Peyer's patch (tissue), 4 donors: ENCODE data around the gene MERTK. TPM values are rescaled to one million over a fixed set of nuclear protein-coding genes. Genes with fewer than 3 reads are reported as not detected.

ENCODE experiments used
- DNase-seq, 3 donors: peaks; one replicate each; pipeline ENCODE4 v3.0.0-alpha.2; 2017 to 2019
- H3K27ac ChIP-seq, 4 donors: fragments of 200-600 bp; sonication (generic); one replicate each; pipeline ENCODE4 v1.5.1; 2016 to 2019
- H3K27me3 ChIP-seq, 2 donors: fragments of 200-600 bp; sonication (generic); one replicate each; pipeline ENCODE4 v1.5.1; 2019
- H3K36me3 ChIP-seq, 3 donors: fragments of 200-600 bp; sonication (generic); one replicate each; pipeline ENCODE4 v1.5.1; 2016 to 2019
- H3K4me1 ChIP-seq, 4 donors: fragments of 200-600 bp; sonication (generic); one replicate each; pipeline ENCODE4 v1.5.1; 2016 to 2019
- H3K4me3 ChIP-seq, 4 donors: fragments of 200-600 bp; sonication (generic); 1 replicate in 3 of 4; 2 replicates in 1 of 4; pipeline ENCODE4 v1.5.1; 2016 to 2019; ENCODE audit warnings: mild to moderate bottlenecking in 1 of 4
- H3K9me3 ChIP-seq, 4 donors: fragments of 200-600 bp; sonication (generic); one replicate each; pipeline ENCODE4 v1.5.1; 2016 to 2019; ENCODE audit warnings: mild to moderate bottlenecking in 1 of 4
- CTCF ChIP-seq, 6 experiments: fragments of 450-650 bp in 4 of 6; fragments of 200-600 bp in 2 of 6; sonication (generic) in 1 of 6; IDR thresholded peaks; one replicate each; pipeline ENCODE4 v1.5.1; 2017 to 2019; ENCODE audit warnings: antibody characterized with exemption in 6 of 6, mild to moderate bottlenecking in 3 of 6, moderate library complexity in 1 of 6
- POLR2A ChIP-seq, 2 donors: fragments of 450-650 bp; IDR thresholded peaks; one replicate each; pipeline ENCODE4 v1.5.1; 2017; ENCODE audit warnings: antibody characterized with exemption in 2 of 2, mild to moderate bottlenecking in 2 of 2, moderate library complexity in 2 of 2
- total RNA-seq, 4 donors: library from RNA; depleted of rRNA; stranded (reverse); fragments of >200 nt; gene quantifications; one replicate each; pipeline ENCODE4 v1.1.0, GENCODE V29; 2016

Gene MERTK
- total RNA-seq, 4 donors from 2014 or later, result 8.6 to 56.9 (median 18.5) TPM

GRCh38 chr2:111970453-111970852 lies 72.0 kb downstream of the MERTK start:
- H3K27me3 ChIP-seq, result no peaks in the 10 kb centered on the region
- H3K4me1 ChIP-seq, result peaks cover 0 to 5% (median 0%) of the 10 kb centered on the region in 4 donors
- no peaks in the 10 kb centered on the region for H3K9me3 ChIP-seq
- DNase-seq, result no peak
- no peak overlapping the region for H3K27ac ChIP-seq
- no peak overlapping the region for H3K4me3 ChIP-seq
- H3K36me3 ChIP-seq, result peaks cover 0 to 15% (median 0%) of the 10 kb centered on the region in 3 donors
- TF ChIP-seq POLR2A (IDR thresholded peaks at IDR 0.05), result no peak
- no peak for TF ChIP-seq CTCF (IDR thresholded peaks at IDR 0.05)

- H3K4me1 ChIP-seq, result peaks cover 0 to 14% (median 0%) of the 10 kb centered on the region in 4 donors
- H3K9me3 ChIP-seq, result peaks cover 0 to 4% (median 0%) of the 10 kb centered on the region in 4 donors
- H3K27ac ChIP-seq, result peak overlapping the region in 2 of 4 donors; percentile 2 to 38
- H3K27me3 ChIP-seq, result no peaks in the 10 kb centered on the region
- H3K4me3 ChIP-seq, result no peak overlapping the region
- no peak for DNase-seq
- H3K36me3 ChIP-seq, result peaks cover 0 to 17% (median 0%) of the 10 kb centered on the region in 3 donors
- no peak for TF ChIP-seq CTCF (IDR thresholded peaks at IDR 0.05)
- no peak for TF ChIP-seq POLR2A (IDR thresholded peaks at IDR 0.05)
Measured at GRCh38 chr2:111972955-111973565, 74.7 kb downstream of the MERTK start.

- DNase-seq, result no peak
- no peak for TF ChIP-seq POLR2A (IDR thresholded peaks at IDR 0.05)
- TF ChIP-seq CTCF (IDR thresholded peaks at IDR 0.05), result no peak
- peak overlapping the region in 1 of 4 donors; percentile 38 for H3K27ac ChIP-seq
- H3K27me3 ChIP-seq, result no peaks in the 10 kb centered on the region
- peaks cover 0 to 4% (median 0%) of the 10 kb centered on the region in 4 donors for H3K9me3 ChIP-seq
- no peak overlapping the region for H3K4me3 ChIP-seq
- peaks cover 0 to 14% (median 0%) of the 10 kb centered on the region in 4 donors for H3K4me1 ChIP-seq
- H3K36me3 ChIP-seq, result peaks cover 0 to 10% (median 0%) of the 10 kb centered on the region in 3 donors
Measured at GRCh38 chr2:111973701-111974100, 75.3 kb downstream of the MERTK start.

- peak overlapping the region in 2 of 4 donors; percentile 54 to 71 for H3K27ac ChIP-seq
- DNase-seq, result peak in 2 of 3 donors; percentile 64 to 77
- peaks cover 0 to 7% (median 0%) of the 10 kb centered on the region in 3 donors for H3K36me3 ChIP-seq
- H3K4me3 ChIP-seq, result no peak overlapping the region
- peaks cover 0 to 14% (median 0%) of the 10 kb centered on the region in 4 donors for H3K4me1 ChIP-seq
- no peaks in the 10 kb centered on the region for H3K27me3 ChIP-seq
- peaks cover 0 to 4% (median 0%) of the 10 kb centered on the region in 4 donors for H3K9me3 ChIP-seq
- TF ChIP-seq CTCF (IDR thresholded peaks at IDR 0.05), result no peak
- no peak for TF ChIP-seq POLR2A (IDR thresholded peaks at IDR 0.05)
Measured at GRCh38 chr2:111975053-111975552, 76.7 kb downstream of the MERTK start.

GRCh38 chr2:111975819-111976218 lies 77.4 kb downstream of the MERTK start:
- Histone ChIP-seq H3K9me3 (peaks cover 0 to 4% (median 0%) of the 10 kb centered on the region in 4 donors), H3K27ac (peak overlapping the region in 3 of 4 donors; percentile 4 to 71 (median 54)), H3K4me3 (no peak overlapping the region), H3K4me1 (peaks cover 0 to 14% (median 0%) of the 10 kb centered on the region in 4 donors), H3K27me3 (no peaks in the 10 kb centered on the region), H3K36me3 (peaks cover 0 to 7% (median 0%) of the 10 kb centered on the region in 3 donors)
- no peak for DNase-seq
- TF ChIP-seq POLR2A (IDR thresholded peaks at IDR 0.05), result no peak
- no peak for TF ChIP-seq CTCF (IDR thresholded peaks at IDR 0.05)
